NCI-H1436 (cell line): ENCODE data around the gene SMARCA2.
A peak's percentile ranks its signal among the peaks of the same experiment; 100 is the strongest.

ENCODE experiments used
- DNase-seq: peaks from one replicate; lab custom pipeline; 2025; lab: John Stamatoyannopoulos, UW

The SMARCA2 gene

DNA sequence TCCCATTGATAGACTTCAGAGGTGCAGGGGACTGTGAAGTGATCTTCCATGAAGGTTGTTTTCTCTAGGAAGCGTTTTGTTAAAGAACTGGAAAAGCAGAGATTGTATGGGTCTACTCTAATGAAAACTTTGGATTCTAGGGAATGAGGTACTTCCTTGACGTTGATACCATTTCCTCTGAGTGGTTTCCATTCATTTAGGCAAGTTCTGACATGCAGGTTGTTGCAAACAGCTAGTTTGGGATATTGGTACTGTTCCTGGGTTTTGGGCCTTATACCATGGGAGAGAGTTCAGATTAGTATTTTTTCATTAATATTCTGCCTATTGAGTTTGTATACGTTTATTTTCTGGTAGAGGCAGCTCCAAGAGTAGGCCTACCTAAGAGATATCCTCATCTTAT is 25.7 kb downstream of the SMARCA2 start:
- DNase-seq, result no peak

GRCh38 chr9:2041736-2042135 is 26.6 kb downstream of the SMARCA2 start:
- no peak for DNase-seq

DNA sequence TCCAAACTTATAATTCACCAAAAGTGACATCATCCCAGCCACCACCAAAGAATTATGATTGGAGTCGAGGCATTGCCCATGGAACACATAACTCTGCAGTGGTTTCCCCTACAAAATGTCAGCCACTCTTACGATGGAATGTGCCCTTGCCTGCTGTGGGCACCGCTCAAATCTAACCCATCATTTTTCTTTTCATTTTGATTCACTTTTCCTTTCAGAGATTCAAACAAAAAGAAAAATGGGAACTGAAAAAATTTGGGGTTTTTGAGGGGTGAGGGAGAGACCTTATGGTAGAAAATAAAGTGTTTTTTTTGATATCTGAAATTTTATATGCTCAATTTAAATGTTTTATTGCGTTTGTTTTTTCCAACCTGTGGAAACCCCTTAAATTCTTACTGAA is 28.1 kb downstream of the SMARCA2 start:
- no peak for DNase-seq

GRCh38 chr9:2043881-2044462 is 28.8 kb downstream of the SMARCA2 start:
- no peak for DNase-seq

- no peak for DNase-seq
These were observed 32.1 kb downstream of the SMARCA2 start for GRCh38 chr9:2047144-2047671.

- no peak for DNase-seq
These were observed 32.8 kb downstream of the SMARCA2 start for GRCh38 chr9:2047916-2048315.

DNA sequence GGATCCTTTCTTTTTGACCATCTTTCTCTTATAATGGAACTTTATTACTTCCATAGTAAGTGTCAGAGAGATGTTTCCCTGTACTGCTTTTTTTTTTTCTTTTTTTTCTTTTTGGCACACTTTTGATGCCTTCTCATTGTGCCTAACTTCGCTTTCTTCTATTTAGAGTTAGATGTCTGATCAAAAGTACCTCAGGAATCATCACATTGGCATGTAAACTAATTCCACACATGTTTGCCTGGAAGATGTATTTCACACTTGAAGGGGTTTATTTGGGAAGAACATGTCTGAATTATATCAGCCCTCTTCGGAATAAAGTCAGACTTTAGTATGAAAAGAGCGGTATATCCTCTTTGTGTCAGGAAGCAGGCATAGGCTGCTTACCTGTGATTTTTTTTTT is 35.1 kb downstream of the SMARCA2 start:
- DNase-seq, result no peak

DNA sequence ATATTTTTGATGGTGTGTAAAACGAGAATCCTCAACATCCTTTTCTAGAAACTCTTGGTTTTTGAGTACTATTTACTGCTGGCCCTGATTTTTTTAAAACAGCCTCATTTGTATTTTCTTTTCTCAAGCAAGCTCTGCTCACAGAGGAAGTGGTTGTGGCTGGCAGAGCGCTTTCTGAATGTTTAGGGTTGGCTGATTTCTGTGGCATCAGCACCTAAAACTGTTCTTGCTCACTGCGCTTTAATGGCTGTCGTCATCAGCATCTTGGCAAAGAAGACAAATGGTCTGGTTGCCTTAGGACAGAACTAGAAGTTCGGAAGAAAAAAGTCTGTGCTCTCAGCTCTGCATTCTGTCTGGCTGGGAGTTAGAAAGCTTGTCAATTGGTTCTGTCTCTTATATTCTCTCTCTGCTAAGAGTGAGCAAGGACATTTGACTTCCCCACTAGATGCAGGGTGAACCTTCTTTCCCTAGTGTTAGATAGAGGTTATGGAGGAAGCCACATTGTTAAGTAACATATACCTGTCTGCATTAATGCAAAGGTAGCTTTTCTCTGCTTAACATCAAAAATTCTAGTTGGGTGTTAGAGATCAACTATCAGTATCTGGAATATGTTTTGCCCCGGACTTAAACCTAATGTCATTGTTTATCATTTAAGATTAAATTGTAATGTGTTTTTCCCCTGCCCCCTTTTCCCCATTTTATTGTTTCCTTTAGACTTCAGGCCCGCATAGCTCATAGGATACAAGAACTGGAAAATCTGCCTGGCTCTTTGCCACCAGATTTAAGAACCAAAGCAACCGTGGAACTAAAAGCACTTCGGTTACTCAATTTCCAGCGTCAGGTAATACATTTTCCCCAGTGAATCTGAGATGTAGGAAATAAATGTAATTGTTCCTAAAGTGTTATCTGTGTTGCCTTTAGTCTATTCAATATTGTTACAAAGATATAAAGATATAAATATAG is 39.0 kb downstream of the SMARCA2 start:
- no peak for DNase-seq

GRCh38 chr9:2055203-2055658 is 40.1 kb downstream of the SMARCA2 start:
- DNase-seq, result no peak

DNA sequence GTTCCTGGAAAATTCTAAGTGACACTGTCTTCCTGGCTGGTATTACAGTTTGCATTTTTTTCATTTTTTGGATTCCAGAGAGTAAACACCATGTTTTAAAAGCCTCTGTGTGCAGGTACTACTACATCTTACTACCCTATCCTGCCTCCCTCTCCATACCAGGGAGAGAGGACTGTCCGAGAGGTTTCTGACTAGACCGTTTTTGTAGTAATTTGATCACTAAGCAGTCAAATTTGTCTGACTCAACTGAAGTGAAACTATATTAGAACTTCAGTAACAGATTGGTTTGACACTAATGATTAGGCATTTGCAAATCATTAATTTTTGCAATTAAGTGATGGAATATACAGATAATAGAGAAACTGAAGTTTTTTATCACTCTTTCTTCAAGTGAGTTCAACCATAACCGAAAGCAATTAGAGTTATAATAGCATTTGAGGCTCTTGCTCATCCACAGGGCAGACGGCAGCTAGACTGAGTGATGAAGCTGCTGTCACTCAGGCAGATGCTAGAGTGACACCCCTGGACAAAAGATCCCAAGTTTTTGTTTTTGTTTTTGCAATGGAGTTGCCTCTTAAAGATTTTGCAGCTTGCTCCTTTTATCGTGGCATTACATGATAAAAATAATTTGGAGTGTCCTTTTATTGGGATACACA is 44.3 kb downstream of the SMARCA2 start:
- DNase-seq, result no peak

DNA sequence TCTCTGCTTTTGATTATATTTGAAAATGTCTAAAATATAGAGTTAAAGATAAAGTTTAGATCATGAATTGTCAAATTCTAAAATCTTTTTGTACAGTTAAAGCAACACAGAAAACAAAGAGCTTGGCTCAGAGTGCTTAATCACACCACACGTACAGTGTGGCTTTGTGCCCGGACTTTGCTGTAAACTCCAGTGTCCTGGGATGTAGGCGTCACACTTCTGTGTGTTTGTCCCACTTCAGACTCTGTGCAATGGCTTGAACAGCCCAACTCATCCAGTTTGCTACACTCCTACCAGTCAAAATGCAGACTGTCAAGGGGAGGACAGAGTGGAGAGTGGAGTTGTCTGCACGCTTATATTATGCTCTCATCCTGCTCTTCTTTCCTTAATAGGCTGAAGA is 45.3 kb downstream of the SMARCA2 start:
- no peak for DNase-seq

DNA sequence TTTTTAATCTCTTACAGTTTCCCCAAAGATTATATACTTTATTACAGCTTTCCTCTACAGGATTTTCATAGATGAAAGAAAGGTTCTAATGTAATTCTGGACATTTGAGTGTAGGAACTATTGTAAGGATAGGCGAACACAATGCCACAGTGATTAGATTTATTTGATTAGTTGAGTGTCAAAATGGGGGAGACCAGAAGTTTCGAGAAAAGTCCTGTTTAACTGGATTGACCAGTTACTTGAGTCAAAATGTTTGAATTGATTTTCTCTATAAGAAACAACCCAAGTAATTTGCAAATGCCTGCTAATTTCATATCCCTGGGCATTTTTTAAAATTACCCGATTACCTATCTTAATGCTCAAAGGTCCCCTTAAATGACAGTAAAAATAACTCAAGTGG is 50.6 kb downstream of the SMARCA2 start:
- DNase-seq, result no peak

DNA sequence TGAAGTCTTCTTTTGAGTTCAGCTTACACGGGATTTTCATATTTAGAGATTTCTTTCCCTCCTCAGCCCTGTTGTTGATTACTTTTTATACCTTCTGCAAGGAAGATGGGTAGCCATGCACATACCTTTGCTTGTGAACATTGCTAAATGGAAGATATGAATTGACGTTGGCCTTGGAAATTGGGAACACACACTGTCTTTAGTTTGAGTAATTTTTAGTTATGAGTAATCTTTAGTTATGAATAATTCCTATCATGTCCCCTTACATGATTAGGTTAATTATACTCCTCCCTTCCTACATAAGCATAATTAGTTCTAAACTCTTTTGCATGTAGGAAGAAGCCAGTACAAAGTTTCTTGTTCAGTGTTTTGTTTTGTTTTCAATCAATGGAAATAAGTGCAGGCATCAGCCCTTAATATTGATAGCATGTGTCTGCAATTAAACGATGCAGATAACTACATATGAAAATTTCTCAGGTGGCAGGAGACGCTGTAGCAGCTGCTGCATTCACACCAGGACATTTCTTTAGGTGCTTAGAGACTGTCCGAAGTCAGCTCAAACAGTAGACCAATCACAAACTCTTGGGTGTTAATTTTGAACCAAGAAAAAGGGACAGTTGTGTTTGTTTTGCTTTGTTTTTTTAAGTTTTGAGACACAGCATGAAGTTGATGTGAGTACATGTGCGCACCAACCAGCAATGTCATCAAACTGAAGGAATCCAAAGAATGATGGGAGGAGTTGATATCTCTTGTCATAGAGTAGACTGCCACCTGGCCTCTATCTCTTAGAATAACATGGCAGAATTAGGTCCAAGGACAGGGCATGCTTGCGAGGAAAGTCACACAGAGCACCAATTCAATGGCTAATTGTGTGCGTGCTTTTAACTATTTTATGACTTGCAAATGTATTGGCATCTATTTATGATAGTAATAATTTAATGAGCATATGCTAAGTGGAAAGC is 51.4 kb downstream of the SMARCA2 start:
- DNase-seq, result no peak

DNA sequence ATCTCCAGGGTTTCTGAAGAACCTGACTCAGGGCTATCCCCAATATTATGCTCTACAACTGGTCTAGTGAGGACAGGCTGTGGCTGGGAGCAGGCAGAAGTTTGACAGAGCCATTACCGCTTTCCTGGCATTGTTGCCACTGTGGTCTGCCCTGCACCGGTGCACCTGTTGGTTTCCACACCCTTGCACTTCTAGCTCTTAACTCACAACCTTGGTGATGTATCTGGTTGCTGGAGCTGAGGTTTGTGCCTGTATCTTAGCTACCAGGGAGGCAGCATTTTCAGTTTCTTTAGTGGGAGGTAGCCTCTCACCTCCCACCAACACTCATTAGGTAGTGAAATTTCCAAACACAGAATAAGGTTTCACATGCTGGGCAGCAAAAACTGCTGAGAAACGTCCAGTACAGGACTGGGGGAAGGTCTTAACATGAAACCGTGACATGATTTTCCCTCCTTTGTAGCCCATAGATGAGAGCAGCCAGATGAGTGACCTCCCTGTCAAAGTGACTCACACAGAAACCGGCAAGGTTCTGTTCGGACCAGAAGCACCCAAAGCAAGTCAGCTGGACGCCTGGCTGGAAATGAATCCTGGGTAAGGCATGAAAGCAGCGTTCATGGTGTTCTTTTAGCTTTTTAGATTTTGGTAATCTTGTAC is 57.7 kb downstream of the SMARCA2 start:
- DNase-seq, result no peak

- no peak for DNase-seq
These were observed 67.6 kb downstream of the SMARCA2 start for GRCh38 chr9:2082772-2083171.

DNA sequence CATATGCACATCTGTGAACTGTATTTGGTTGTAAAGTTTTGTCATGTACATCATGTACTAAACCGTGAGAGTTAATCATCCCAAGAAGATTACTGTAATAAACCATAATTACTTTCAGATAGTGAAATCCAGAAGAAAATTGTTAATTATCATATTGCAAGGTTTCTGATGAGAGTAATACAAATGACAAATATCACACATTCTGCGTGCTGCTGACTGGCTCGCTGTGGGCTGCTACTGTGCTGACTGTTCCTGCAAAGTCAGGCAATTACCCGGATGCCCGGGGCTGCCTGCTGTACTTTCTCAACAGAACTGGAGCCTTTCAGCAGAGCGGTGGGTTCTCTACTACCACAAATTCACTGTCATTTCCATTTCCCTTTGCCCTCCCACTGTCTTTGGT is 68.3 kb downstream of the SMARCA2 start:
- DNase-seq, result no peak

- no peak for DNase-seq
These were observed 70.6 kb downstream of the SMARCA2 start for GRCh38 chr9:2085716-2086115.

GRCh38 chr9:2086116-2086515 is 71.0 kb downstream of the SMARCA2 start:
- no peak for DNase-seq

GRCh38 chr9:2086971-2087370 is 71.8 kb downstream of the SMARCA2 start:
- DNase-seq, result no peak

DNA sequence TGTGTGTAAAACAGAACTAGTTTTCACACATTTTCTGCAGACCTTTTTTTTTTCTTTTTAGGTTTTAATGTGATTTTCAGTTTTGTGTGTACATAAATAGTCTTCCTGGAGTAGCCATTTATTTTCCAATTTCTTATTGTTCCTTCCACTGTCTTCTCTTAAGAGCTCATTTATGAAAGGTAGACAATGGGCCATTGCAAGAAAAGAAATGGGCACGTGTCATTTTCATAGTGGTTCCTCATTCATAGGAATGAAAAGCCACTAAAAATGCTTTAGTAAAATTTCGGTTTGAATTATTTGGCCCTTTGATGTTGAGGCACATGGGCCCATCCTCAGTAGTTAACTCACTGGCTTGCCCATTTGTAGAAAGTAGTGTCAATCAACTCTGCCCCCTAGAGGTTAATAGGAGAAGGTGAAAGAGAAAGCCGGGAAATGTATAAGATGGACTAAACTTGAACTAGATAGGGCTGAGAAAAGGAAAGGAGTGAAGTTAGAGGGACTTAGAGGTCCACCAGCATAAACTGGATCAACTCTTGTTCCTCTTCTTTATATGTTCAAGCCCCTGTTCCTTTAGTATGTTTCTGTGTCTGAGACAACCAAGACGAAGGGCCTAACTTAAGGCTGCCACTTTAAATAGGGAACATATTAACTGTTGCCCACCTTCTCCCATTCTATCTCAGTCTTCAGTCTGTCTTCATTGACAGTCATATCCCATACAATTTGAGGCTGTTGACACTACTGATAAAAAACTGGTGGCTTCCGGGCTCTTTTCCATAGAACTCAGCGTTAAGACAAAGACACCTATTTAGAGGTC is 72.6 kb downstream of the SMARCA2 start:
- peak; percentile 6 for DNase-seq
